Measurements from ENCODE around the gene CAV1.

The CAV1 gene

DNA sequence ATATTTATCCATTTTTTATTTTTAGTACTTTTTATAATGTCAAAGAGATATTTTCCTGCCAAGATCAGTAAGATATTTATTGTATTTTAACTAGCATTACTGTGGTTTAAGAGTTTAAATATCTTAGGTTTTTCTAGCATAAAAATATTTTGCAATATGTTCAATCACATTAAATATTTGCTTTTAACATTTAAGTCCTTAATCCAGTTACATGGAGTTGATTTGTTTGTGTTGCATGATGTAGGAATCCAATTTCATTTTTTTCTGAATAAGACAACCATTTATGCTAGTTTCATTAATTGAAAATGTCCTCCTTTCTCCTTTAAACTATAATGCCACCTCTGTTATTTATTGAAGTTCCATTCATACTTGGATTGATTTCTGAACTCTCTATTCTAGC is 41.8 kb downstream of the CAV1 start:
- Histone ChIP-seq H2AK5ac (ENCODE audit: low read length, severe bottlenecking) (no peak overlapping the region), H3K27me3 (ENCODE audit: control insufficient read depth in 1 of 2, insufficient read depth in 1 of 2, low read length in 2 of 2) (no peaks in the 10 kb centered on the region), H4K91ac (ENCODE audit: low read length) (no peak overlapping the region), H2BK12ac (ENCODE audit: low read length in 2 of 2) (no peak overlapping the region), H3K79me1 (replicated peaks; ENCODE audit: low read length, poor library complexity, severe bottlenecking) (no peaks in the 10 kb centered on the region), H3K23ac (ENCODE audit: low read length in 2 of 2) (no peak overlapping the region), H3K36me3 (ENCODE audit: control insufficient read depth in 1 of 2, insufficient read depth in 2 of 2, low read depth in 1 of 2, low read length in 2 of 2) (no peaks in the 10 kb centered on the region), H2AFZ (ENCODE audit: low read depth, low read length) (no peak overlapping the region), H3K18ac (ENCODE audit: low read depth in 1 of 2, low read length in 2 of 2) (no peak overlapping the region), H3K4ac (ENCODE audit: low read depth in 1 of 2, low read length in 2 of 2) (no peak overlapping the region), H3K4me1 (ENCODE audit: control insufficient read depth, insufficient read depth, low read depth, low read length) (no peaks in the 10 kb centered on the region), H2BK15ac (ENCODE audit: low read depth, poor library complexity, severe bottlenecking) (no peak overlapping the region), H3K4me2 (ENCODE audit: low read length, poor library complexity, severe bottlenecking) (no peak overlapping the region), H3K9ac (ENCODE audit: low read length) (peak overlapping the region; percentile 24), H3K27ac (ENCODE audit: low read length, poor library complexity, severe bottlenecking) (no peak overlapping the region), H3K4me3 (ENCODE audit: insufficient read depth in 1 of 2, low read depth in 1 of 2, low read length in 2 of 2) (no peak overlapping the region), H3K9me3 (ENCODE audit: control insufficient read depth, low read length) (no peaks in the 10 kb centered on the region), H2BK120ac (ENCODE audit: low read depth, low read length) (no peak overlapping the region), H4K8ac (ENCODE audit: low read length) (no peak overlapping the region), H3K14ac (ENCODE audit: low read length in 2 of 2) (no peak overlapping the region), H2BK5ac (ENCODE audit: low read depth, low read length, poor library complexity, severe bottlenecking) (no peak overlapping the region)
- no peak for DNase-seq

DNA sequence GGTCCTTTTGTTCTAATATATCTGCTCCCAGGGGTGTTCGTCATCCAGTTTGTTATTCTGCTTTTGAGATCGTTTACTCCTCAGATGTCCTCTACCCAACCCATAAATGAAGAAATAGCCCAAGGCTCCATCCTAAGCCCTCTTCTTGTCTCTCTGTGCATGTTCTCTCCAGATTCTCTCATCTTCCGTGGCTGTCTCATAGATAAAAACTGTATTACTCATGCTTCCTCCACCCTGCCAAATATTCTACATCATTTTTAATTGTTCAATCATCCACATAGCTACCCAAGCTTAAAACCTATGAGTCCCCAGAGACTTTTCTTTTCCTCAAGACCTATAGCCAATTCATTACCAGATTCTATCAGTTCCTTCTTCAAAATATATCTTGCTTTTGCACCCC is 44.9 kb downstream of the CAV1 start:
- Histone ChIP-seq H3K4me2 (ENCODE audit: low read length, poor library complexity, severe bottlenecking) (no peak overlapping the region), H2BK12ac (ENCODE audit: low read length in 2 of 2) (no peak overlapping the region), H3K4me1 (ENCODE audit: control insufficient read depth, insufficient read depth, low read depth, low read length) (no peaks in the 10 kb centered on the region), H3K4me3 (ENCODE audit: insufficient read depth in 1 of 2, low read depth in 1 of 2, low read length in 2 of 2) (no peak overlapping the region), H2AFZ (ENCODE audit: low read depth, low read length) (no peak overlapping the region), H4K8ac (ENCODE audit: low read length) (no peak overlapping the region), H3K9ac (ENCODE audit: low read length) (peak overlapping the region; percentile 79), H3K14ac (ENCODE audit: low read length in 2 of 2) (no peak overlapping the region), H4K91ac (ENCODE audit: low read length) (no peak overlapping the region), H2BK120ac (ENCODE audit: low read depth, low read length) (no peak overlapping the region), H3K23ac (ENCODE audit: low read length in 2 of 2) (no peak overlapping the region), H3K36me3 (ENCODE audit: control insufficient read depth in 1 of 2, insufficient read depth in 2 of 2, low read depth in 1 of 2, low read length in 2 of 2) (no peaks in the 10 kb centered on the region), H2BK5ac (ENCODE audit: low read depth, low read length, poor library complexity, severe bottlenecking) (no peak overlapping the region), H3K9me3 (ENCODE audit: control insufficient read depth, low read length) (no peaks in the 10 kb centered on the region), H3K4ac (ENCODE audit: low read depth in 1 of 2, low read length in 2 of 2) (peak overlapping the region in 1 of 2 experiments; percentile 41), H3K27me3 (ENCODE audit: control insufficient read depth in 1 of 2, insufficient read depth in 1 of 2, low read length in 2 of 2) (no peaks in the 10 kb centered on the region), H2BK15ac (ENCODE audit: low read depth, poor library complexity, severe bottlenecking) (no peak overlapping the region), H2AK5ac (ENCODE audit: low read length, severe bottlenecking) (no peak overlapping the region), H3K79me1 (replicated peaks; ENCODE audit: low read length, poor library complexity, severe bottlenecking) (no peaks in the 10 kb centered on the region), H3K18ac (ENCODE audit: low read depth in 1 of 2, low read length in 2 of 2) (peak overlapping the region; percentile 6 to 52), H3K27ac (ENCODE audit: low read length, poor library complexity, severe bottlenecking) (peak overlapping the region; percentile 31)
- WGBS: 12% methylated on average over 3 of the region's 3 CpGs
- DNase-seq: peak; percentile 53

DNA sequence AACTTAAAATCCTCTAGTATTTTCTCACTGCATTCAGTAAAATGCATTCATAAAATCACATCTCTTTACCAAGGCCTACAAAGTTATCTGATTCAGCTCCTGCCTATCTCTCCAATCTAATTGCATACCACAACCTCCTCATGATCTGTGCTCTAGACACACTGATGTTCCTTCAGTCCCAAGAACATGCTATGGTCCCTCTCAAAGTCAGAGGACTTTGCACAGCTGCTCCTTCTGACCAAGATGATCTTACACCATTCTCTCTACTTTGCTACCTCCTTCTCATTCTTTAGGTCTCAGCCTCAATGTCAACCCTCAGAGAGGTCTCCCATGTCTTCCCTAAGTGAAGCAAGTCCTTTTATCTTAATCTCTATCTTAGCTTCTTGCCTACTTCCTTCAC is 45.5 kb downstream of the CAV1 start:
- peak overlapping the region; percentile 31 for H3K27ac ChIP-seq (ENCODE audit: low read length, poor library complexity, severe bottlenecking)
- peak overlapping the region; percentile 29 for H4K8ac ChIP-seq (ENCODE audit: low read length)
- no peak overlapping the region for H4K91ac ChIP-seq (ENCODE audit: low read length)
- no peak overlapping the region for H3K23ac ChIP-seq (ENCODE audit: low read length in 2 of 2)
- peak overlapping the region; percentile 53 for H2AFZ ChIP-seq (ENCODE audit: low read depth, low read length)
- H2BK120ac ChIP-seq (ENCODE audit: low read depth, low read length): no peak overlapping the region
- H3K18ac ChIP-seq (ENCODE audit: low read depth in 1 of 2, low read length in 2 of 2): peak overlapping the region; percentile 37 to 61
- no peak overlapping the region for H3K4me2 ChIP-seq (ENCODE audit: low read length, poor library complexity, severe bottlenecking)
- H3K4me3 ChIP-seq (ENCODE audit: insufficient read depth in 1 of 2, low read depth in 1 of 2, low read length in 2 of 2): no peak overlapping the region
- DNase-seq: peak; percentile 45
- H3K4me1 ChIP-seq (ENCODE audit: control insufficient read depth, insufficient read depth, low read depth, low read length): no peaks in the 10 kb centered on the region
- no peaks in the 10 kb centered on the region for H3K36me3 ChIP-seq (ENCODE audit: control insufficient read depth in 1 of 2, insufficient read depth in 2 of 2, low read depth in 1 of 2, low read length in 2 of 2)
- H3K9ac ChIP-seq (ENCODE audit: low read length): peak overlapping the region; percentile 79
- peak overlapping the region; percentile 45 for H2AK5ac ChIP-seq (ENCODE audit: low read length, severe bottlenecking)
- no peak overlapping the region for H2BK5ac ChIP-seq (ENCODE audit: low read depth, low read length, poor library complexity, severe bottlenecking)
- peak overlapping the region; percentile 37 to 63 for H2BK12ac ChIP-seq (ENCODE audit: low read length in 2 of 2)
- H3K79me1 ChIP-seq (replicated peaks; ENCODE audit: low read length, poor library complexity, severe bottlenecking): no peaks in the 10 kb centered on the region
- no peak overlapping the region for H2BK15ac ChIP-seq (ENCODE audit: low read depth, poor library complexity, severe bottlenecking)
- H3K14ac ChIP-seq (ENCODE audit: low read length in 2 of 2): peak overlapping the region in 1 of 2 experiments; percentile 64
- no peaks in the 10 kb centered on the region for H3K9me3 ChIP-seq (ENCODE audit: control insufficient read depth, low read length)
- H3K27me3 ChIP-seq (ENCODE audit: control insufficient read depth in 1 of 2, insufficient read depth in 1 of 2, low read length in 2 of 2): no peaks in the 10 kb centered on the region
- no peak overlapping the region for H3K4ac ChIP-seq (ENCODE audit: low read depth in 1 of 2, low read length in 2 of 2)

DNA sequence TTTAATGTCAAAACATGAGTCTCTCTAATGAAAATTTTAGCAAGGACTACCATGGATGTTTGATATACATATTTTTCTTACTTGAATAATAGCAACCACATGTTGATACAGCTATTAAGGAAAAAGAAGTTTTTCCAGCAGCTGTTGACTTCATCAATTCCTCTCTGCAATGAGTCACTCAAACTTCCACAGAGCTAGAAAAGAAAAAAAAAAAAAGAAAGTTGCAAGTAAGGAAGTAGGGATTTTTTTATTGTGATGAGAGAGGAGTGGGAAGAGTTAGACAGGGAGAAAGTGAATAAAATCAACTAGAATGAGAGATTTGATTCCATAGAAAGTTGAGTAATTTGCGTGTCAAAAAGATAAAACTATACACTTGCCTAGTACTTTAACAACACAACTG is 46.2 kb downstream of the CAV1 start:
- no CpG with 5 or more reads among the region's 1 CpG for WGBS

More for the DNA sequence above, 46.2 kb downstream of the CAV1 start:
- Histone ChIP-seq H3K27ac (ENCODE audit: low read length, poor library complexity, severe bottlenecking) (peak overlapping the region; percentile 69), H4K91ac (ENCODE audit: low read length) (no peak overlapping the region), H3K4me3 (ENCODE audit: insufficient read depth in 1 of 2, low read depth in 1 of 2, low read length in 2 of 2) (no peak overlapping the region), H2BK12ac (ENCODE audit: low read length in 2 of 2) (no peak overlapping the region), H3K4me1 (ENCODE audit: control insufficient read depth, insufficient read depth, low read depth, low read length) (no peaks in the 10 kb centered on the region), H3K4ac (ENCODE audit: low read depth in 1 of 2, low read length in 2 of 2) (no peak overlapping the region), H3K79me1 (replicated peaks; ENCODE audit: low read length, poor library complexity, severe bottlenecking) (no peaks in the 10 kb centered on the region), H2BK15ac (ENCODE audit: low read depth, poor library complexity, severe bottlenecking) (no peak overlapping the region), H4K8ac (ENCODE audit: low read length) (no peak overlapping the region), H3K36me3 (ENCODE audit: control insufficient read depth in 1 of 2, insufficient read depth in 2 of 2, low read depth in 1 of 2, low read length in 2 of 2) (no peaks in the 10 kb centered on the region), H3K23ac (ENCODE audit: low read length in 2 of 2) (no peak overlapping the region), H2BK5ac (ENCODE audit: low read depth, low read length, poor library complexity, severe bottlenecking) (no peak overlapping the region), H3K18ac (ENCODE audit: low read depth in 1 of 2, low read length in 2 of 2) (no peak overlapping the region), H2AK5ac (ENCODE audit: low read length, severe bottlenecking) (no peak overlapping the region), H3K9me3 (ENCODE audit: control insufficient read depth, low read length) (no peaks in the 10 kb centered on the region), H3K27me3 (ENCODE audit: control insufficient read depth in 1 of 2, insufficient read depth in 1 of 2, low read length in 2 of 2) (no peaks in the 10 kb centered on the region), H3K4me2 (ENCODE audit: low read length, poor library complexity, severe bottlenecking) (no peak overlapping the region), H3K9ac (ENCODE audit: low read length) (peak overlapping the region; percentile 79), H2BK120ac (ENCODE audit: low read depth, low read length) (no peak overlapping the region), H2AFZ (ENCODE audit: low read depth, low read length) (no peak overlapping the region), H3K14ac (ENCODE audit: low read length in 2 of 2) (no peak overlapping the region)
- peak; percentile 81 for DNase-seq

Measured in mesenchymal stem cell (in vitro differentiated cells and primary cell).